HG02610 (cell line): ENCODE data around the gene PCNX4.

Experiments
- ATAC-seq: cut with Tn5 transposase; IDR thresholded peaks from one replicate; pipeline ENCODE4 v1.9.1; 2021; ENCODE audit warnings: mild to moderate bottlenecking, moderate library complexity; ENCODE audit not compliant: unreplicated experiment

Gene PCNX4

DNA sequence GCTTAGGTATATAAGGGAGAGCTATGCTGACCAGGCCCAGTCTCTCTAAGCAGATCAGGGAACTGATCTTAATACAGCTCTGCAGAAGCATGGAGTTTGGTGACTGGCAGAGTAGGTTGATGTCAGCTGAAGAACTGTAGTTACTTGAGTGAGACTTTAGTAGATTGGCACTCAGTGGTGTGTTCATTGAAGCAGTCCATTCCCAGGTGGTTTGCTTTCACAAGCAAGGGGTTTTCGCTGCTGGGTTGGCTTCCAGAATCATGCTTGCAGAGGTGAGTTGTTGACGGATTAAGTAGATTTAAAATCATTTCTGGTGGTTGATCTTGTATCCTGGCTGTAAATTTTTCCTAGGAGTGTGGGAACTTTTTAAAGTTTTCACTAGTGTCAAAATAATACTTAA is 80.0 kb downstream of the PCNX4 start:
- ATAC-seq, result no peak

DNA sequence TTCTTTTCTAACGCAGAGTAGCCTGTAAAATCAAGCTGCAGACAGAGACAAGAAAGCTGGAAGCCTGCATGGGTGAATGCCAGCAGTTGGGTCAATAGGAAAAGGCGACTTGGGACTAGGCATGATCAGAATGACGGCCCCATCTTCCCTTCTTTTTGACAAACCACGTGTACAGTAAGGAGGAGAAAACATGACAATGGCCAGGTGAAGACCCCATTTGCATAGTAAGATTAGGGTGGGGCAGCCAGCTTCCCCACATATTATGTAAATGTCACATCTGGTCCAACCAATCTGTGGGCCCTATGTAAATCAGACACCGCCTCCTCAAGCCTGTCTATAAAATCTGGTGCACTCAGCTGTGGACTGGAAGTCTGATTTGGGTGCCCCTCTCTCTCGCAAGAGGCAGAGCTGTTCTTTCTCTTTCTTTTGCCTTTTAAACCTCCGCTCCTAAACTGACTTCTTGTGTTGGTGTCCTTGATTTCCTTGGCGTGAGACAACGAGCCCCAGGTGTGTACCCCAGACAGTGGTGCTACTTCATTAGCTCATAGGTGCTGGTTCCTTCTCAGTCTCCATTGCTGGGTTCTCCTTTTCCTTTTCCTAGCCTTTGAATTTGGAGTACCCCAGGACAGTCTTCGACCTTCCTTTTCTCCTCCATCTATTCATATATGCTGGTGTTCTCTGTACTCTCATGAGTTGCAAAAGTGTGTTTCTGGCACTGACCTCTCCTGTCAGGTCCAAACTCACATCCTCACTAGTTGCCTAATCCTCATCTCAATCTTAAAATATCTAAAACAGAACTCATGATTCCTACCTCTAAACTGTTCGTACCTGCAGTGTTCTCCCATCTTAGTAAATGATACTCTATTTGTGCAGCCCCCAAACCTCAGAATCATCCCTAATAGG is 82.9 kb downstream of the PCNX4 start:
- ATAC-seq, result no peak

DNA sequence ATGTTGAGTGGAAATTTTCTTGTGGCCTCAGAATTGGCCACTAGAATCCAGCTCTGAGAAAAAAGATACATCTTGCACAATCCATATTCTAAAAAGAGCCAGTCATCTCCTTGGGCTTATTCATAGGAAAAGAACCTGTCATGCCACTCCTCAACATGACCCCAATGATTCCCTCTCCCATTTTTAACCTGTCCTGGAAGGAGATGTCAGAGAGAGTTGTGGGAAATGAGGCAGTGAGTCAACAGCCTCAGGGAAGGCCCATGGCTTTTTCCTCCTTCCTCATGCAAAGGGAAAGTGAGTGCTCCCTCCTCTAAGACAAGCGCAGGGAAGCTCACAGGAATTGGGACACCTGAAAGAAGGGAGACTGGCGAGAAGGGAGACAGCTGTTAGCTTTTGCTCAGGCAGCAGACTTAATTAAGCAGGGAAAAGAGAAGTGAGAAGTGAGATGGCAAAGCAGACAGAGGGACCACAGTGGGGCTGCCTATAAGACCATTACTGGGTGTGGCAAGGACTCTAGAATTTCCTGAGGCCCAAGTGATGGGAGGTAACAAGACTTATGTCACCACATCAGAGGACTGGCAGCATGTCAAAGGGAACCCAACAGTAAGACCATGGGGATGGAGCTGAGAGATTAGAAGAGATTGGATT is 83.7 kb downstream of the PCNX4 start:
- no peak for ATAC-seq

DNA sequence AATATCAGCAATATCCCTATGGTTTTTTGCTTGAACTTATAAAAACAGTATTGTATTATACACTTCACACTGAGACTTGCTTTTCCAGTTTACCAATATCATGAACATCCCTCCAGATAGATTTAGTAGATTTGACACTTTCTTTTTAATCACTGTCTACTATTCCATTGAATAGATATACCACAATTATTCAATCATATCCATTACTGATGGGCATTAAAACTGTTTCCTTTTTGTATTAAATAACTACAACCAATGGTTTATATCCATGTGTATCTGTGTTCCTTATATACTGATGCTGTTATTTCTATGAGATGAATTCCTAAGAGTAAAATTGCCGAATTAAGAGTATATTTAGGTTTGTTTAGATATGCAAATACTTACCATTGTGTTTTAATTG is 86.4 kb downstream of the PCNX4 start:
- ATAC-seq, result no peak

DNA sequence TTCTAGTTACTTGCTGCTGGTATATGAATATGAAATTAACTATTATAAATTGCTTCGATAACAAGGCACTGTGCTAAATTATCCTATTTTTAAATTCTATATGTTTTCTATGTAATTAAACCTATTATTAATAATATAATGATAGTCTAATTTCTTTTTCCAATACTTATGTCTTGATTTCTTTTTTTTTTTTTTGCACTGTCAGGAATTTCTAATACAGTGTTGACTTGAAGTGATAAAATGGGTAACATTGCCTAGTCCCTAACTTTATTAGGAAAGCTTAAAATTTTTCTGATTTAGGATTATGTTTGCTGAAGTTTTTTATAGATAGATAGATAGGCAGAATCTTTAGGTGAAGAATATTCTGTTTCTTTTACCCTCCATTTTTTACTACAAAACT is 87.1 kb downstream of the PCNX4 start:
- no peak for ATAC-seq

DNA sequence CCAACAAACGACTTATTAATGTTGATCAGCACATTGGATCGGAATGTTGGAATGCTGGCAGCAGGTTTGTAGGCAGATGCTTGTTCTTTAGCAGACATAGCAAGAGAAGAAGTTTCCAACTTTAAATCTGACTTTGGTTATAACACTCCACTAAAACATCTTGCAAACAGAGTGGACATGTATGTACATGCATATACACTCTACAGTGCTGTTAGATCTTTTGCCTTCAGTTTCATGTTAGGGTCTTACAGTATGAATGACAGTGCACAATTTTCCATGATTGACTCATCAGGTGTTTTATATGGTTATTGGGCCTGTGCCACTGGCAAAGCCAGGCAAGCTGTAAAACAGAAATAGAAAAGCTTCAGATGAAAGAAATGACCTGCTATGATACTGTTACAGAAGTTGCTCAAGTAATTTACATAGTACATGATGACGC is 87.7 kb downstream of the PCNX4 start:
- ATAC-seq, result no peak

DNA sequence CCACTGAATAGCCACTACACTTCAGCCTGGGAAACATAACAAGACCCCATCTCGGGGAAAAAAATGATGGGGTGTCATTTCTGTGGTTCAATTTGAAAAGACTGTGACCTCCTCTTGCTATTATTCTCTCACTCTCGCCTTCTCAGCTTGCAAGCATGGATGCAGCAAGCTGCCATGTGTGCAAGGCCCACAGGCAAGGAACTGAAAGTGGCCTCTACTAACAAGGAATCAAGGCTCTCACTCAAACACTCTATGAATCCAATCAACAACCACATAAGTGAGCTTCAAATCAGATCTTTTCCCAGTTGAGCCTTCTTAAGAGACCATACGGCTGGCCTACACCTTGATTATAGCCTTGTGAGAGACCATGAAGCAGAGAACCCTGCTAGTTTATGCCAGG is 91.4 kb downstream of the PCNX4 start:
- ATAC-seq, result peak; percentile 17

DNA sequence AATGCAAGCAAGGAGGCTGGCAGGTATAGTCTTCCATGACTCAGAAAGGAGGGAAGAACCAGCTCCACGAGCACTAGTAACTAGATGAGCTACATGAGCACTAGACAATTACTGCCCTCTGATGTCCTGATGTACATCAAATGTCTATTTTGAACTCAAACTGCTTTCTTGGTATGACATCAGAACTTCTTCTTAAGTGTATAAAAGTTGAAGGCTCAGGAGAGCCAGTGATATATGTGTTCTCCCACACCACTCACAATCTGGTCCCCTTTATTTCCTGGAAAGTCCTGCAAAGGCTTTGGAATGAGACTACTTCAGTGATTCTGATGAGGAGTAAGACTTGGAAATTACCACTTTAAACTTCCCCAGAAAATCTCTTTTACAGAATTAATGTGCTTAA is 92.0 kb downstream of the PCNX4 start:
- ATAC-seq, result peak; percentile 55

DNA sequence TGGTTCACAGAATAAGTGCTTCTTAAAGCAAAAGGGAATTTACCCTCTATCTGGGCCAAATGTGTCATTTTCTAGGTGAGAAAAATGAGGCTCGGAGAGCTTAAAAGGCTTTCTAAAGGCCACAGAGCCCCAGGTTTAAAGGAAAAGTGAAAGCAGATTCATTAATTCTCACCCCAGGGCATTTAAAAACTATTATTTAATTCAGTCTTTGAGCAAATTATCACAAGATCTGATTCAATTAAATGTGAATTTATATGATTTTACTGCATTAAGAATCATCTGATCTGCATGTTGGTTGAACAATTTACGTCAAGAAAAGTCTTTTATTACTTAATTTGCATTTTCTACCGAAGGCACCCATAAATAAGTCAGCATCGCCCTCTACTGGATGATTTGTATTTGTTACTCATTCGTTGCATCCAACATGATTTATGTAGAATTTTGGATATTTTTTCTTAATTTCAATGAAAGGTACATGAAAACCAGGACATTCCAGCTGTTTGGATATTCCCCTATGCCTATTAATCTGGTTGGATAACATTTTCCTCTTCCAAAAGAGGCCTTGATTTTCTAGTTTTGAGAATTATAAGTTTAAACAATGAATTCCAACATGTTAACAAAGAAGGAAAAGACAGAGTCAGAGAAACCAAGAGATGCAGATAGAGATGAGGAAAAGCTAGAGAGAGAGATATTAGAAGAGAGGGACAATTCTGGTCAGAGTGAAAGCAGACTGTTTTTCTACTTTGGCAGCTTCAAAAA is 92.6 kb downstream of the PCNX4 start:
- peak; percentile 48 for ATAC-seq

DNA sequence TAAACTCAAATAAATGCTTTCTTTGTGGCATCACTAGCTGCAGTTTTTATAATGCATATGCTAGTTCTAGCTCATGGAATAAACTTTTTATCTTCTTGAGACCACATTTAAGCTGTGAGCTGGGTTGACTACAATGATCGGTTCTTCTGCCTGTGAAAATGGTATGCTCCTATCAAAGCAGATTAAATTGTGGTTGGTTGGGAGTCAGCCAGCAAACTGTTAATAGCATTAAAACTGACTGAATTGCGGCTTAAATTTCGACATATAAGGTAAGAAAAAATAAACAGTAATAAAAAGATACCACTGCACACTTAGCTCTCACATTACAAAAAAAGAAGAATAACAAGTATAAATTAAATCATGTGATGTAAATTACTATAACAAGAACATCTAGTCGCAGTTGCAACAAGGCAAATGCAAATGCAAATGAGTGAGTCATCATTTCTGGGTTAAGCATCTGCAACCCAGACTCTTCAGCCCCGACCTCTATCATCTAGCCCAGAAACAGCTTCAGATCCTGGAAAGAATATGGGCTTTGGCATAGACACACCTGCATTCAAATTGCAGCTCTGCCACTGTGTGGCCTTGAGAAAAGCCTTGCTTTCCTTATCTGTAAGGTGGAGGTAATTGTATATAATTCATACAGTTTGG is 93.3 kb downstream of the PCNX4 start:
- ATAC-seq, result no peak

DNA sequence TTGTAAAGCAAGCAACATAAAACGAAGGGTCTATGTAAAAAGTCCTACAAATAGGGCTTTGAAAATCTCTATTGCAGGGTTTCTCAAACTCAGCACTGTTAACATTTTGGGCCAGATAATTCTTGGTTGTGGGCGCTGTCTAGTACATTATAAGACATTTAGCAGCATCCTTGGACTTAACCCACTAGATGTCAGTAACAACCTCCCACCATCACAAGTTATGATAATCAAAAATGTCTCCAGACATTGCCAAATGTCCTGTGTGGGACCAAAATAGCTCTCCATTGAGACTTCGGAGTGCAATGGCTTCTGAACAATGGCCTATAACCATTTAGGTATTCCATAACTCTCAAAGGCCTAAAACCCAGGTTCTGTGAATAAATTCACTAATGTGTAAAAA is 96.4 kb downstream of the PCNX4 start:
- no peak for ATAC-seq

DNA sequence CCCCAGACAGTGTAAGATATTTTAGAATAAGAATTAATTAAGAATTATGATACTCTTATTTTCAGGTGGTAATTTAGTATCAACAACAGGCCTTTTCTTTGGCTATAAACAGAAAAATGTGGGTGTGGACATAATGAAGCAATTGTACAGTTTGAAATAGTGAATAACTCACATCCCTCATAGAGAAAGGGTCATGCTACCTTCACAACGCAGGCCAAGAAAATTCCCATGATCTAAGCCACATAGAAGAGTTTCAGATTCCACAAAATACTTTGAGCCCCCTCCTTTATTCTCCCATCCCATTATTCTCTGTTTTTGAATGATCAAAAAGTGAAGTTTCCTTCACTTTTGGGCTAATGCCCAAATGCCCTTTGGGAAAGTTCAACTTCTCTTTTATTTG is 97.0 kb downstream of the PCNX4 start:
- ATAC-seq, result no peak

DNA sequence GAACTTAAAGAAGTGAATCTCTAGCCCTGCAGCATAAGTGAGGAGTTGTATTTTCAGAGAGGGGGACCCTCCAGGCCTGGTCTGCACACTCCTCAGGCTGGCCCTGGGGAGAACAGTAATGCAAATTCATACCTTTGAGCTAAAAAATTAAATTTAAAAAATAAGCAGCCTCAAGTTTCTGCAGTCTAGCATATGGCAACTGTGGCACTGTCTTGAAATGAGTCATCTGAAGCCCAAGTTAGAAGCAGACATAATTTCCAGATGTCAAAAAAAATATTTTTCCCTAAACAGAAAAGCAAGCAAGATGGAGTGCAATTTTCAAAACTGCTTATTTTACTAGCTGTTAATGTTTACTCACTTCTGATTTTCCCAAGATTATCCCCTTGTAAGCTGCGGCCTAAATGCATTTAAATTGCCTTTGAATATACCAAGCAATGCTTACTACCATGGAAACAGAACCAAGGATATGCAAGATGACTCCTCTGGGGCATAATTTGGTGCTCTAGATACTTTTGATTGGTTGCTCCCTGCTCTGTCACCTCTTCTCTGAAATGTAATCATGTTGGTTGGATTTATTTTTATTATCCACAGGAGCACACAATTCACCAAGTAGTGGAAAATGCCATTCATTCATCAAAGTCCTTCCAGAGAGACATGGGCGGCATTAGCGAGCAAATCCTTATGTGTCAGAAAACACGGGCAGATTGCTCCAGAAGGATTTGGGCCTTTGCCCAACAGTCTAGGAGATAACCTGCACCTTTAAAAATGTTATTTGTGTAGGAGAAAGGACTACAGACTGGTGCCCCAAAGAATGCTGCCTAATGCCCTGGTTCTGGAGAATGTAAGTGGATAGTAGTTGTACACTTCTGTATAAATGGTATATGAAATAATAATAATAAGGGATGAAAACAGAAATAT is 98.5 kb downstream of the PCNX4 start:
- peak; percentile 63 for ATAC-seq

DNA sequence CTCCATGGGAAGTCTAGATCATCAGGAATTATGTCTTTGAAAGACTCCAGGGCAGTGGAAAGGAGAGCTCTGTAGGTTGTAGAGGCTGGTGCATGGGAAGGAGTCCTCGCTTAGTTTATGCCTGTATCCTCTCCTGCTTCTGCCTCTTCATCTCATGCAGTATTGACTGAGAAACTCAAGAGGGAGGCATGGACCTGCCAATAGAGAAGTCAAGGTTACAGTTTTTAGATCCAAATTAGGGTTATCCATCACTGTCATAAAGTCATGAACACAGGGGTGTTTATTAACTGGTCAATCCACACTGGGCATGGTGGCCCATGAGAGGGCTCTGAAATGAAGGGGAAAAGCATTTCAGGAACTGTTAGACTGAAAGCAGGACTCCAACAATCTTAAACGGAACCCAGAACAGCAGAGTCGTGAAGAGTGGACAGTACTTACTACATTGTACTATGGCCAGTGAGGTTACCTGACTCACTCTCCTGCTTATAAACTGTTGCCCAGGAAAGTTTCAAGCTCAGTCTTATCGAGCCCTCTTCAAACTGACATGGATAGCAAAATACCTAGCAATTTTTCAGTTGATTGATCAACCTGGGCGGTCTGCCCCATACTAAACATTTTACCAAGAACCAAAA is 103.6 kb downstream of the PCNX4 start:
- ATAC-seq, result peak; percentile 71

DNA sequence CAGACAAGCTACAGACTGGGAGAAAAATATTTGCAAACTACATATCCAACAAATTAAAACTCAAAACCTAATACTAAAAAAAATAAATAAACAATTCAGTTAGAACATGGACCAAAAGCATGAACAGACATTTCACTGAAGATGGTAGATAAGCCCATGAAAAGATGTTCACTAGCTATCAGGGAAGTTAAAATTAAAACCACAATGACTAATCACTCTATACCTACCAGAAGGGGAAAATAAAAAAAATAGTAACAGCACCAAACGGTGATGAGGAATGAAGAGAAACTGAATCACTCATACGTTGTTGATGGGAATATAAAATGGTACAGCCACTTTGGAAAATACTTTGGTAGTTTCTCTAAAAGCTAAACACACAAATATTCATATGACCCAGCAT is 104.6 kb downstream of the PCNX4 start:
- ATAC-seq, result no peak

DNA sequence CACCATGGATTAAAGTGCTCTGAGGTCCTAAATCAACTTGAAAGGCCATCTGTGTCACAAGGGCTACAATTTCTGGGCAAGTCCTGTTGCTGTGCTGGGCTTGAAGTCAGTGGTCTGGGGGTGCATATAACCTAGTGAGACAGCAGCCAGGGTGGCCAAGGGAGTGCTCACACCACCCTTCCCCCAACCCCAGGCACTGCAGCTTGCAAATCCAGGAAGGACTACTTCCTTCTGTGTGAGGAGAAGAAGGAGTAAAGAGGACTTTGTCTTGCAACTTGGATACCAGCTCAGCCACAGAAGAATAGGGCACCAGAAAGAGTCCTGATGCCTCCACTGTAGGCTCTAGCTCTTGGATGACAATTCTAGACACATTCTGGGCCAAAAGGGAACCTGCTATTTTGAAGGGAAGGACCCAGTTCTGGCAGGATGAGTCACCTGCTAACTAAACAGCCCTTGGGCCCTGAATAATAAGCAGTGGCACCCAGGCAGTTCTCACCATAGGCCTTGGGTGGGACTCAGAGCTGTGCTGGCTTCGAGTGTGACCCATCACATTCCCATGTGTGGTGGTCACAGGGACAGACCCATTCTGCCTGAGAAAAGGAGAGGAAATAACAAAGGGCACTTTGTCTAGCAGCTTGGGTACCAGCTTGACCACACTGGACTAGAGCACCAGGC is 106.0 kb downstream of the PCNX4 start:
- no peak for ATAC-seq

DNA sequence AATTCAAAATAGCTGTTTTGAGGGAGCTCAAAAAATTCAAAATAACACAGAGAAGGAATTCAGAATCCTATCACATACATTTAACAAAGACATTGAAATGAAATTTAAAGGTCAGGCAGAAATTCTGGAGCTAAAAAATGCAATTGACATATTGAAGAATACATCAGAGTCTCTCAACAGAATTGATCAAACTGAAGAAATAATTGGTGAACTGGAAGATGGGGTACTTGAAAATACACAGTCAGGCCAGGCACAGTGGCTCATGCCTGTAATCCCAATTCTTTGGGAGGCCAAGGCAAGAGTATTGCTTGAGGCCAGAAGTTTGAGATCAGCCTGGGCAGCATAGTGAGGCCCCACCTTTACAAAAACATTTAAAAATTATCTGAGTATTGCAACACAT is 107.6 kb downstream of the PCNX4 start:
- no peak for ATAC-seq

DNA sequence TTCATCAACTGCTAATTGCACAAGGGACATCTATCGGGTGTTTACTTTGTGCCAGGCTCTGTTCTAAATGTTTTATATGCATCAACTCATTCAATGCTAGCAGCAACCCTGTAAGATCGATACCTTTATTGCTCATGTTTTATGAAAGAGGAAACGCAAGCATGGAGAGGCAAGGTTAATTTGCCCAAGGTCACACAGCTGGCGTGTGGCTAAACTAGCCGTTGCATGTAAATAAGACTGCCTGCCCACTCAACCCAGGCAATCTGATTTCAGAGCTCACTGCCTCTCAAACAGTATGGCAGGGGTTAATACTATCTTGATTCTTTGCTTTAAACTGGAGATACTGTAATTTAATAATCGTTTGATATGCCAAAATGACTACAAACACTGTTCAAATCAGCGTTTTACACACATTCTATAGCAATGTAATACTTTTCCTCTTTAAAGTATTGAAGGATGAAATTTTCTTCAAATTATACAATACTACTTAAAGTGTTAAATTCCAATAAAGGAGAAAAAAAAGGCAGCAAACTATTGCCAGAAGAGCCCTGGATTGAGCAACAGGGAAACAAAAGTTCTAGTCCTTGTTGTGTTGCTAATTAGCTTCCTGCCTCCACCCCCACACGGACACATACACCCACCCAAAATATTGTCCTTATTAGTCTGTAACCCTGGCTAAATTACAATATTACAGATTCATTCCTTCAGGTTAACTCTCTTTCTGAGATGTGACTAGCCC is 112.5 kb downstream of the PCNX4 start:
- peak; percentile 62 for ATAC-seq
